WI38 (cell line): Measurements from ENCODE around the gene LCK.
A peak's percentile ranks its signal among the peaks of the same experiment; 100 is the strongest.

ENCODE experiments used
- H3K4me3 ChIP-seq: 2 replicates; pipeline ENCODE4 v1.5.1; 2011; ENCODE audit warnings: low read depth, mild to moderate bottlenecking, control low read depth, low read length
- TF ChIP-seq, protein P1 (sequence below): IDR thresholded peaks from 2 replicates; pipeline ENCODE4 v1.5.1; 2012; ENCODE audit warnings: low read depth, mild to moderate bottlenecking, control low read depth, low read length

The LCK gene

DNA sequence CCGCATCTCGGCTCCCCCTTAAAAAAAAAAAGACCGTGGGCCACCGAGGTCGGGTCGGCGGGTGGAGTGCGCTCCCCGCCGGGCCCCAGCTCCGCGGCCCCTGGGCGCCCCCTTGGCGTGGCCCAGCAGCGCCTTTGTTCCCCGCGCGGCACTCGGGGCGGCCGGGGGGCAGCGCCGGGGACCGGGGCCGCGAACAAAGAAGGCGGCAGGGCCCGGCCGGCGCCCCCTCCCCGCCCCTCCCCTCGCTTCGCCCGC is 84.4 kb downstream of the LCK start:
- peak overlapping the region; percentile 78 for H3K4me3 ChIP-seq
- TF ChIP-seq, protein P1, sequence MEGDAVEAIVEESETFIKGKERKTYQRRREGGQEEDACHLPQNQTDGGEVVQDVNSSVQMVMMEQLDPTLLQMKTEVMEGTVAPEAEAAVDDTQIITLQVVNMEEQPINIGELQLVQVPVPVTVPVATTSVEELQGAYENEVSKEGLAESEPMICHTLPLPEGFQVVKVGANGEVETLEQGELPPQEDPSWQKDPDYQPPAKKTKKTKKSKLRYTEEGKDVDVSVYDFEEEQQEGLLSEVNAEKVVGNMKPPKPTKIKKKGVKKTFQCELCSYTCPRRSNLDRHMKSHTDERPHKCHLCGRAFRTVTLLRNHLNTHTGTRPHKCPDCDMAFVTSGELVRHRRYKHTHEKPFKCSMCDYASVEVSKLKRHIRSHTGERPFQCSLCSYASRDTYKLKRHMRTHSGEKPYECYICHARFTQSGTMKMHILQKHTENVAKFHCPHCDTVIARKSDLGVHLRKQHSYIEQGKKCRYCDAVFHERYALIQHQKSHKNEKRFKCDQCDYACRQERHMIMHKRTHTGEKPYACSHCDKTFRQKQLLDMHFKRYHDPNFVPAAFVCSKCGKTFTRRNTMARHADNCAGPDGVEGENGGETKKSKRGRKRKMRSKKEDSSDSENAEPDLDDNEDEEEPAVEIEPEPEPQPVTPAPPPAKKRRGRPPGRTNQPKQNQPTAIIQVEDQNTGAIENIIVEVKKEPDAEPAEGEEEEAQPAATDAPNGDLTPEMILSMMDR = no peak
